Thoracic aorta (tissue), 2 donors: Measurements from ENCODE around the gene BRI3. TPM values are rescaled to one million over a fixed set of nuclear protein-coding genes. Genes with fewer than 3 reads are reported as not detected.

Source experiments
- ATAC-seq: fragments of 150-250 bp; one replicate; pipeline ENCODE4 v1.8.0; 2017; ENCODE audit warnings: low read depth; ENCODE audit not compliant: insufficient number of reproducible peaks, low FRiP score
- DNase-seq: peaks from one replicate; pipeline ENCODE4 v3.0.0-alpha.2; 2020; ENCODE audit warnings: low spot score
- H3K27ac ChIP-seq, 2 donors: fragments of 200-600 bp; sonication (generic); 1 replicate in 1 of 2; 2 replicates in 1 of 2; pipeline ENCODE4 v1.5.1; 2016; ENCODE audit warnings: mild to moderate bottlenecking in 2 of 2, moderate library complexity in 2 of 2
- H3K27me3 ChIP-seq: fragments of 200-600 bp; sonication (generic); replicated peaks from 2 replicates; pipeline ENCODE4 v1.6.0; 2016; ENCODE audit warnings: mild to moderate bottlenecking; ENCODE audit not compliant: insufficient read depth
- H3K36me3 ChIP-seq: fragments of 200-600 bp; sonication (generic); one replicate; pipeline ENCODE4 v1.5.1; 2016
- H3K4me1 ChIP-seq, 2 donors: fragments of 200-600 bp; sonication (generic); 1 replicate in 1 of 2; 2 replicates in 1 of 2; pipeline versions ENCODE4 v1.5.1 to v1.6.0; 2016; ENCODE audit warnings: low read depth in 2 of 2, mild to moderate bottlenecking in 1 of 2; ENCODE audit not compliant: control insufficient read depth in 1 of 2
- H3K4me3 ChIP-seq: fragments of 200-600 bp; sonication (generic); 2 replicates; pipeline ENCODE4 v1.5.1; 2016; ENCODE audit warnings: mild to moderate bottlenecking
- H3K9me3 ChIP-seq: fragments of 200-600 bp; sonication (generic); 2 replicates; pipeline ENCODE4 v1.5.1; 2016
- total RNA-seq, 2 donors: library from RNA; depleted of rRNA; stranded (reverse); fragments of >200 nt; gene quantifications; one replicate each; pipeline versions ENCODE4 v1.1.0 to v1.2.3, GENCODE V29; 2016
- TF ChIP-seq, protein P1 (sequence below): fragments of 200-600 bp; sonication (generic); IDR thresholded peaks from one replicate; pipeline ENCODE4 v1.5.1; 2019; ENCODE audit warnings: antibody characterized with exemption

Gene BRI3
- total RNA-seq, 2 donors from 2014 or later: 95.1 to 104 TPM

DNA sequence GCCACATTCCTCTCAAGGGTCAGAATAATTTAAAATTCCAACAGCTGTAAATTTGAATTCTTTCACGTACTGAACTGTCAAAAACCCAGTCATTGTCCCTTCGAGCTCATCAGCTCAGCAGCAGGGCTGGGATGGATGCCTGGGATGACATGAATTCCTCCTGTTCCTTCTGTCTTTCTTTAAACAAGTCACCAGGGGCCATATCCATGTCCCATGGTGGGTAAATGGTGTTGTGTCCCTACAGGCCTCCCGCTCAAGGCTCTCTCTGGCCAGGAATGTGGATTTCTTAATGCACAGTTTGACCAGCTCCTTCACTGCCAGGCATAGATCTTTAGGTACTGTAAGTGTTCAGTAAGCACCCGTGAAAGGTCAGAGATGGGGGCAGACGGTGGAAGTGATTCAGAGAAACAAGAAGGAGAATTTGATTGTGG, 15.6 kb upstream of the BRI3 start:
- Histone ChIP-seq H3K27me3 (no peaks in the 10 kb centered on the region), H3K27ac (no peak overlapping the region), H3K4me1 (no peaks in the 10 kb centered on the region), H3K4me3 (no peak overlapping the region), H3K9me3 (no peaks in the 10 kb centered on the region), H3K36me3 (peaks cover 4% of the 10 kb centered on the region)
- no peak for DNase-seq
- no peak for ATAC-seq
- TF ChIP-seq, protein P1, sequence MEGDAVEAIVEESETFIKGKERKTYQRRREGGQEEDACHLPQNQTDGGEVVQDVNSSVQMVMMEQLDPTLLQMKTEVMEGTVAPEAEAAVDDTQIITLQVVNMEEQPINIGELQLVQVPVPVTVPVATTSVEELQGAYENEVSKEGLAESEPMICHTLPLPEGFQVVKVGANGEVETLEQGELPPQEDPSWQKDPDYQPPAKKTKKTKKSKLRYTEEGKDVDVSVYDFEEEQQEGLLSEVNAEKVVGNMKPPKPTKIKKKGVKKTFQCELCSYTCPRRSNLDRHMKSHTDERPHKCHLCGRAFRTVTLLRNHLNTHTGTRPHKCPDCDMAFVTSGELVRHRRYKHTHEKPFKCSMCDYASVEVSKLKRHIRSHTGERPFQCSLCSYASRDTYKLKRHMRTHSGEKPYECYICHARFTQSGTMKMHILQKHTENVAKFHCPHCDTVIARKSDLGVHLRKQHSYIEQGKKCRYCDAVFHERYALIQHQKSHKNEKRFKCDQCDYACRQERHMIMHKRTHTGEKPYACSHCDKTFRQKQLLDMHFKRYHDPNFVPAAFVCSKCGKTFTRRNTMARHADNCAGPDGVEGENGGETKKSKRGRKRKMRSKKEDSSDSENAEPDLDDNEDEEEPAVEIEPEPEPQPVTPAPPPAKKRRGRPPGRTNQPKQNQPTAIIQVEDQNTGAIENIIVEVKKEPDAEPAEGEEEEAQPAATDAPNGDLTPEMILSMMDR: no peak

DNA sequence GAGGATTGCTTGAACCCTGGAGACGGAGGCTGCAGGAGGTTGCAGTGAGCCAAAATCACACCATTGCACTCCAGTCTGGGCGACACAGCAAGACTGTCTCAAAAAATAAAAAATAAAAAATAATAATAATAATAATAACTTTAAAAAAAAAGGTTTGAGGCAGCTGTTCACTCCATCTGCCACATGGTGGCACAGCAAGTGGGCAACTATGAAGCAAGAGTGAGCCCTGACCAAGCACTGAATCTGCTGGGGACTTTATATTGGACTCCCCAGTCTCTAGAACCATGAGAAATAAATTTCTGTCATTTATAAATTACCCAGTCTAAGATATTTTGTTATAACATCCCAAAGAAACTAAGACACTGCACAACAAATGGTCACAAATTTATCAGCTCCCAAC, 14.6 kb upstream of the BRI3 start:
- H3K27ac ChIP-seq: no peak overlapping the region
- H3K27me3 ChIP-seq: no peaks in the 10 kb centered on the region
- no peak overlapping the region for H3K4me3 ChIP-seq
- ATAC-seq (peak; percentile 37), DNase-seq (no peak)
- no peaks in the 10 kb centered on the region for H3K4me1 ChIP-seq
- TF ChIP-seq, protein P1: peak; percentile 42
- no peaks in the 10 kb centered on the region for H3K9me3 ChIP-seq
- H3K36me3 ChIP-seq: no peaks in the 10 kb centered on the region

DNA sequence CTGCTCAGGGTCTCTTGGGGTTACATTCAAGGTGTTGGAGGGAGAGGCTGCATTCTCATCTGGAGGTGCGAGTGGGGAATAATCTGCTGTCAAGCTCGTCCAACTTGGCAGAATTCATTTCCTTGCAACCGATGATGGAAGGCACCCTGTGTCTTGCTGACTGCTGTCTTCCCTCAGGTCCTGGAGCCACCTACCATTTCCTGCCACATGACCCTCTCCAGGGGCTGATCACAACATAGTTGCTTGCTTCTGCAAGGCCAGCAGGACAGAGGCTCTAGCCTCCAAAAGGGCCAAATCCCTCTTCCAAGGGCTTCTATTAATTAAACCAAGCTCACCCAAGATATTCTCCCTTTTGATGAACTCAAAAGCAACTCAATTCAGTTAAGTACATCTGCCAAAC, 14.2 kb upstream of the BRI3 start:
- no peaks in the 10 kb centered on the region for H3K27me3 ChIP-seq
- H3K36me3 ChIP-seq: no peaks in the 10 kb centered on the region
- no peaks in the 10 kb centered on the region for H3K9me3 ChIP-seq
- ATAC-seq (peak; percentile 24), DNase-seq (no peak)
- TF ChIP-seq, protein P1: no peak
- H3K4me1 ChIP-seq: no peaks in the 10 kb centered on the region
- no peak overlapping the region for H3K4me3 ChIP-seq
- no peak overlapping the region for H3K27ac ChIP-seq

DNA sequence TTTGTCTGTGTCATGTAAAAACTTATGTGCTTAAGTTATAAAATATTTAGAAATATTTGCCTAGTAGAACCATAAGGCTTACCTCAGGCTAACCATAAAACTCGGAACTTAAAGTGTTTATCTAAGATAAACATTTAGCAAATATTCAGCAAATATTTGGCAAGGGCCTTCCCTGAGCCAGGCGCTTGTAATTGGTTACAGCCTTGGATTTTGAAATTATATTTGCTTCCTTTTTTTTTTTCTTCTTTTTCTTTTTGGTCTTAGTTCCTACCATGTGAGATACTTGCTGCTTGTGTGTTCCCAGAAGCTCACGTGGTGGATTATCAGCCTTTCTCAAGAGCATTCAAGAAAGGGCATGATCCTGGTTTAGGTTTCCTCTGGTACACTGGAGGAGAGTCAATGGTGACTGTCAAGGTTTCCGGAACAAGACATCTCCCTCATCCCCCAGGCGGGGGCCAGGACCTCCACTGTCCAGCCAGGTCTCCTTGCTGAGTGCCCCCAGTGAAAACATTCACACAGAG, 5.2 kb upstream of the BRI3 start:
- Histone ChIP-seq H3K4me1 (peaks cover 7 to 8% of the 10 kb centered on the region in 2 donors), H3K27ac (peak overlapping the region in 1 of 2 donors; percentile 63), H3K36me3 (no peaks in the 10 kb centered on the region), H3K9me3 (no peaks in the 10 kb centered on the region), H3K4me3 (no peak overlapping the region), H3K27me3 (no peaks in the 10 kb centered on the region)
- ATAC-seq (no peak), DNase-seq (no peak)
- TF ChIP-seq, protein P1: no peak

DNA sequence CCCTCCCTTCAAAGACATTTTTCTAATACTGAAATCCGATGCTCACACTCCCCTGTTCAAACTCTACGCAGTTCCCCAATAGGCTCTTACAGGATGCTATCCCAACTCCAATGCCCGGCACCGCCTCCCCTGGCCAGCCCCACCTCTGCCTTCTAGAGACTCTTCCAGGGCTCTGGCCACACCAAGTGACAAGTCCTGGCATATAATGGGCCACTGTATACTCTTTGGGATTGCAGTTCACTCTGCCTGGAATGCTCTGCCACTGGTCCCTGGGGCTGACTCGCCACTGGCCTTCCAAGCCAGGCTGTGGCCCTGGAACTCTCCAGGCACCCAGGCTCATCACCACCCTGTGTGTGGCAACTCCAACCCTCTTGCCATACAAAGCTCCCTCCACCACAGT, 3.1 kb upstream of the BRI3 start:
- DNase-seq: no peak
- TF ChIP-seq, protein P1: no peak
- no peak for ATAC-seq
- Histone ChIP-seq H3K36me3 (no peaks in the 10 kb centered on the region), H3K4me3 (no peak overlapping the region), H3K9me3 (no peaks in the 10 kb centered on the region), H3K27ac (no peak overlapping the region), H3K27me3 (no peaks in the 10 kb centered on the region), H3K4me1 (peaks cover 10 to 14% of the 10 kb centered on the region in 2 donors)
